NOMO-1 (cell line): ENCODE results near the gene RDM1.

Experiments used
- DNase-seq, 2 experiments: peaks; one replicate each; lab custom pipeline; 2025; ENCODE audit not compliant: unreplicated experiment in 2 of 2; lab: John Stamatoyannopoulos, UW

The RDM1 gene

DNA sequence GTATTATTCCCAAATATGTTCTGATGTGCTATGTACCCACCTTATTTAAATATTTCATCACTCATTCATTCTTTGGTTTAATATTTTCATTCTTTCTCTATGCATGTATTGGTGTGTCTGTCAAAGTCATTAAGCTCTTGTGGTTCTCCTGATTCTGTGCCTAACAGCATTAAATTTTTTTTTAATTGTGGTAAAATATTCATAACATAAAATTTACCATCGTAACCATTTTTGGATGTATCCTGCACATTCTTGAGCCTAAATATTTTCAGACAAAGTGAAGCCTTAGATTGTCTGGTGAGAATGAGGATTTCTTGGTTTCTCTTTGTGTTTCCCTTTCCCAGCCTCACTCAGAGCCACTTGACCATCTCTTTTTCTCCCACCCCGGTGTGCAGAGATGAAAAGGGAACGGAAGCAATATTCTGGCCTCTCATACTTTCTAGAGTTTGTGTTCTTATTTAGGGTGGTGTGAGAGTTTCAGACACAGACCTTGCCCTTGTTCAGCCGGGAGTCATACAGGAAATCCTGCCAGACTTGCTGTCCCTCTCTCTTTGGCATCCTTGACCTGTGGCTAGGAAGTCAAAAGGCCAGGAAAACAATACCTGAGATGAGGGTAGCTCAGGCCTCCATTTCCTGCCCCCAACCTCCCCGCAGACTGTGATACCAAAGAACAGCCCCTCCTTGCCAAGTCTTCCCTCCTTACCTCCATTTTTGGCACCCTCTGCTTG lies 55.3 kb downstream of the RDM1 start:
- DNase-seq = no peak

DNA sequence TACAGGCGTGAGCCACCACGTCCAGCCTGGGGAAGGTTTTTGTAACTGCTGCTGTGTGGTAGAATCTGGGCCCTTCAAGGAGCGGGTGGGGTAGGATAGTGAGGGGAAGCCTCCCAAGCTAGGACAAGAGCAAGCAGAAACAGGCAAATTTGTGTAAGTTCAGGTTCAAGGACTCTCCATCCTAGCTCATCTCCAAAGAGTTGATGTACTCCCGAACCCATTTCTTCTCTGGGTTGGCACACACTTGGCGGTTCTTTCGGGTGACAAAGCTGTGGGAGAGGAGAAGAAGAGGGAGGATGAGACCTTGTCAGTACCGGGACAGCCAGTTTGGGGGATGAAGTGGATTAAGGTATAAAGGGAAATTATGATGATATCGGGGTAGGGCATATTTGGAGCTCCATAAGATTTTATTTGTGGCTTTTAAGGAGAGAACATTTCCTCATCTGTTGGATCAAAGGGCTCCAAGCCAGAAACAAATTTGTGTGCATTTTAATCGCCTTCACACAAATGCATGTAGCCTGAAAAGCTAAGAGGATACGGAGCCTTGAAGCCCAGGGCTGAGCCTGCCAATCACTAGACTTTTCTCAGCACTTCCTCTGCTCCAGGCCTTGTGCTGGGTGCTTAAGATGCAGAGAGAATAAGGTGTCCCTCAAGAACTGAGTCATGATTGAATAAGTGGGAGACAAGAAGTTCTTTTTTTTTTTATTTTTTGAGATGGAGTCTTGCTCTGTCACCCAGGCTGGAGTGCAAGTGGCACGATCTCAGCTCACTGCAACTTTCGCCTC lies 58.2 kb downstream of the RDM1 start:
- no peak for DNase-seq

DNA sequence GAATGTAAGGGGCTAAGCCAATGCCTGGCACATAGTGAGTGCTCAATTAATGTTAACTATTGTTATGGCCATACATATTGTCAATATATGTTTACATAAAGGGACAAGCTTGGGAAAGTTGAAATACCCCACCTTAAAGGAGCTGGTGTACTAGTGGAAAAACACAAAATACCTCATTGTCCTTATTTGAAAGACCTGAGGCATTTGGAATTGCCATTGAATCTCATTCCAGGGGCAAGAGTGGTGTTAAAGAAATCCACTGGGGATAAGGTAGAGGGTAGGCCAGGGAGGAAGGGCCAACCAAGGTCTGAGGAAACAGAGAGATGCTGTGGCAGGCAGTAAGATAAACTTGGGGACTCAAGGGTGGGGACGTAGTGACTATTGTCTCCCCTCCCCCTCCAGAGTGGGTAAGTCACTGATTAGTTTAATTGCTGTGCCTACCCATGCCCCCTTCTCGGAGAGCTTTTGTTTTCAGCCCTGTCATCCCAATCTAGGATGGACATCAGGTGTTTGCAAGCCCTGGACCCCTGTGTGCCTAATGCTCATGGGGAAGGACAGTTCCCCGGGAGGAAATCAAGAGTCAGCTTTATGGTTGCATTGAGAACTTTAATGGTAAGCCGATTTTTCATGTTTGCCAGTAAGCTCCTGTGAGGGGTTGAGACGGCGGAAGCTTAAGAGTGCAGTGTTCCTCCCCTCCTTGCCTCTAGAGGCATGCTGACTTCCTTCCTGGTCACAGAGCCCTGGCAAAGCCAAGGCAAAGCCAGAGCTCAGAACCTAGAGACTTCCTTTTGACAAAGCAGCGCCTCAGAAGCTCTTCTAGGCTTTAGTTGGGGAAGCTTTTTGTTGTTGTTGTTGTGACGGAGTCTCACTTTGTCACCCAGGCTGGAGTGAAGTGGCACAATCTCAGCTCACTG lies 59.4 kb downstream of the RDM1 start:
- no peak for DNase-seq

DNA sequence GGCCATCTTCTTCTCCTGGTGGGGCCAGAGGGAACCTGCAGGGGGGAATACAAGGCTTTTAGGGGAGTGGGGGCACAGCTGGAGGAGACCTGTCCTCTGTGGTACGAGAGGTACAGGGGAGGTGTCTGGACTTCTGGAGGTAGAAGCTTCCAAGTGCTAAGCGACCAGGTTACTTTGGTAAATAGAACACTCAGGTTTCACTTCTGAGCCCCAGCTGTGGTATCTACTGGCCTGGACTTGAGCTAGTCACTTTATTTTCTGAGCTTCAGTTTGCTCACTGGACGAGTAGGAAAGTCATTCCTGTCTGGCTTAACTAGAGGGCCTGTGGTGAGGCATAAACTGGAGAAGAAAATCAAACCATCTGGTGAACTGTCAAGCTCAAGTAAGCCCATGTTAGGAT lies 61.8 kb downstream of the RDM1 start, which contains the start of gene HEATR9:
TSS of gene HEATR9 (minus strand) at position 155 of the 400 bp plus-strand sequence. CDS start at position 6, 149 bp downstream.
- no peak for DNase-seq
